ENCODE data around the gene HOXA5. TPM values are rescaled to one million over a fixed set of nuclear protein-coding genes. Genes with fewer than 3 reads are reported as not detected.

Gene HOXA5
- total and polyA plus RNA-seq, 11 donors, result 0.07 to 2.8 (median 0.36) TPM; not detected in 7

GRCh38 chr7:27122077-27122910 lies 21.2 kb downstream of the HOXA5 start:
- peak overlapping the region in 7 of 12 donors; percentile 2 to 49 (median 32) for H3K4me3 ChIP-seq
- H3K27me3 ChIP-seq, result peaks cover 34 to 99% (median 82%) of the 10 kb centered on the region in 9 donors
- H3K27ac ChIP-seq, result peak overlapping the region in 8 of 12 donors; percentile 12 to 68 (median 50)
- WGBS, 4 donors, result 7 to 28% (median 17%) methylated on average over 42 of the region's 42 CpGs
- intact Hi-C loops (cut with DNase I), result no loop called here
- no peaks in the 10 kb centered on the region for H3K36me3 ChIP-seq
- peaks cover 0 to 5% (median 0%) of the 10 kb centered on the region in 12 donors for H3K4me1 ChIP-seq
- no peak for ATAC-seq
- TF ChIP-seq CTCF (IDR thresholded peaks at IDR 0.05), result no peak
- no peak for TF ChIP-seq POLR2A (IDR thresholded peaks at IDR 0.05)
- no peak for DNase-seq
- no peaks in the 10 kb centered on the region for H3K9me3 ChIP-seq

- 26 to 34% (median 29%) methylated on average over 7 of the region's 7 CpGs for WGBS, 4 donors
- intact Hi-C loops (cut with DNase I), result no loop called here
- ATAC-seq, result no peak
- Histone ChIP-seq H3K4me3 (peak overlapping the region in 7 of 12 donors; percentile 2 to 49 (median 32)), H3K27ac (peak overlapping the region in 6 of 12 donors; percentile 45 to 68 (median 57)), H3K9me3 (no peaks in the 10 kb centered on the region), H3K27me3 (peaks cover 34 to 99% (median 80%) of the 10 kb centered on the region in 9 donors), H3K36me3 (no peaks in the 10 kb centered on the region), H3K4me1 (peaks cover 0 to 7% (median 0%) of the 10 kb centered on the region in 12 donors)
- TF ChIP-seq CTCF (IDR thresholded peaks at IDR 0.05) (no peak), POLR2A (IDR thresholded peaks at IDR 0.05) (no peak)
- no peak for DNase-seq
Observed at GRCh38 chr7:27121684-27122076, 21.8 kb downstream of the HOXA5 start.

GRCh38 chr7:27119412-27119911 lies 24.0 kb downstream of the HOXA5 start:
- no peaks in the 10 kb centered on the region for H3K36me3 ChIP-seq
- TF ChIP-seq POLR2A (IDR thresholded peaks at IDR 0.05), result no peak
- TF ChIP-seq CTCF (IDR thresholded peaks at IDR 0.05), result no peak
- peaks cover 0 to 16% (median 0%) of the 10 kb centered on the region in 12 donors for H3K4me1 ChIP-seq
- DNase-seq, result no peak
- intact Hi-C loops (cut with DNase I), result no loop called here
- no peak overlapping the region for H3K4me3 ChIP-seq
- H3K27me3 ChIP-seq, result peaks cover 35 to 98% (median 81%) of the 10 kb centered on the region in 9 donors
- H3K9me3 ChIP-seq, result no peaks in the 10 kb centered on the region
- H3K27ac ChIP-seq, result peak overlapping the region in 3 of 12 donors; percentile 75 to 93 (median 79)
- 27 to 40% (median 32%) methylated on average over 1 of the region's 1 CpG for WGBS, 4 donors
- ATAC-seq, result no peak

GRCh38 chr7:27118580-27118979 lies 24.9 kb downstream of the HOXA5 start:
- ATAC-seq, result no peak
- Histone ChIP-seq H3K27me3 (peaks cover 41 to 98% (median 78%) of the 10 kb centered on the region in 9 donors), H3K4me1 (peaks cover 0 to 16% (median 0%) of the 10 kb centered on the region in 12 donors), H3K27ac (peak overlapping the region in 7 of 12 donors; percentile 9 to 93 (median 75)), H3K4me3 (peak overlapping the region in 8 of 12 donors; percentile 9 to 51 (median 20)), H3K9me3 (no peaks in the 10 kb centered on the region), H3K36me3 (no peaks in the 10 kb centered on the region)
- no peak for TF ChIP-seq CTCF (IDR thresholded peaks at IDR 0.05)
- TF ChIP-seq POLR2A (IDR thresholded peaks at IDR 0.05), result no peak
- 23 to 29% (median 28%) methylated on average over 3 of the region's 3 CpGs for WGBS, 4 donors
- intact Hi-C loops (cut with DNase I), result no loop called here
- DNase-seq, result no peak

Measured in heart left ventricle (tissue), 16 donors.